IPS DF 6.9 (cell line): ENCODE results near the gene KIAA0232.

Experiments
- DNase-seq: peaks from one replicate; pipeline ENCODE4 v3.0.0-alpha.2; 2013; ENCODE audit warnings: low read depth, low spot score
- H3K27ac ChIP-seq: one replicate; pipeline ENCODE4 v1.5.1; 2013; ENCODE audit warnings: low read length, control low read depth
- H3K27me3 ChIP-seq: 2 replicates; pipeline ENCODE4 v1.6.1; 2013; ENCODE audit warnings: mild to moderate bottlenecking, low read length; ENCODE audit not compliant: control insufficient read depth, insufficient read depth
- H3K36me3 ChIP-seq: 2 replicates; pipeline ENCODE4 v1.6.1; 2013; ENCODE audit warnings: low read length; ENCODE audit not compliant: control insufficient read depth, insufficient read depth
- H3K4me1 ChIP-seq: 2 replicates; pipeline ENCODE4 v1.6.1; 2013; ENCODE audit warnings: low read length; ENCODE audit not compliant: control insufficient read depth, insufficient read depth
- H3K4me3 ChIP-seq: 2 replicates; pipeline ENCODE4 v1.5.1; 2013; ENCODE audit warnings: mild to moderate bottlenecking, low read length
- H3K9me3 ChIP-seq: 2 replicates; pipeline ENCODE4 v1.6.1; 2013; ENCODE audit warnings: low read length, inconsistent platforms; ENCODE audit not compliant: control insufficient read depth, insufficient read depth
- WGBS: extraction: QIAGEN DNeasy Blood & Tissue Kit; methylation state at CpG from one replicate; pipeline ENCODE4 v1.1.7; 2013; ENCODE audit warnings: mixed read lengths, missing lambda C conversion rate; ENCODE audit not compliant: insufficient read length, insufficient coverage; 5-methylcytosine and 5-hydroxymethylcytosine counted together

Gene KIAA0232

DNA sequence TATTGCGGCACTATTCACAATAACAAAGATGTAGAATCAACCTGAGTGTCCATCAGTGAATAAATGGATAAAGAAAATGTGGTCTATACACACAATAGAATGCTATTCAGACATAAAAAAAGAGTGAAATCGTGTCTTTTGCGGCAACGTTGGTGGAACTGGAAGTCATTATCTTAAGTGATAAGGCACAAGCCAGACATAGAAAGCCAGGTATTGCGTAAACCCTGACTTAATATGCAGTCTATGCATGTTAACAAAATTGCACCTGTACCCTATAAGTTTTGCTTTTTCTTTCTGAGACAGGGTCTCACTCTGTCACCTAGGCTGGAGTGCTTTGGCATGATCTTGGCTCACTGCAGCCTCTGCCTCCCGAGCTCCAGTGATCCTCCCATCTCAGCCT, 28.6 kb downstream of the KIAA0232 start:
- Histone ChIP-seq H3K27ac (no peak overlapping the region), H3K9me3 (no peaks in the 10 kb centered on the region)

GRCh38 chr4:6812766-6813165, 30.2 kb downstream of the KIAA0232 start:
- H3K4me3 ChIP-seq, result no peak overlapping the region
- no peaks in the 10 kb centered on the region for H3K27me3 ChIP-seq
- no peak for DNase-seq
- no peak overlapping the region for H3K27ac ChIP-seq
- H3K36me3 ChIP-seq, result no peaks in the 10 kb centered on the region
- H3K4me1 ChIP-seq, result no peaks in the 10 kb centered on the region
- no peaks in the 10 kb centered on the region for H3K9me3 ChIP-seq

More for the DNA sequence above, 28.6 kb downstream of the KIAA0232 start:
- no peak for DNase-seq
- Histone ChIP-seq H3K4me3 (no peak overlapping the region), H3K36me3 (no peaks in the 10 kb centered on the region), H3K4me1 (no peaks in the 10 kb centered on the region), H3K27me3 (no peaks in the 10 kb centered on the region)
- WGBS, result no CpG with 5 or more reads among the region's 6 CpGs

GRCh38 chr4:6813725-6814124, 31.2 kb downstream of the KIAA0232 start:
- H3K4me3 ChIP-seq, result no peak overlapping the region
- no peak overlapping the region for H3K27ac ChIP-seq
- H3K36me3 ChIP-seq, result no peaks in the 10 kb centered on the region
- no peaks in the 10 kb centered on the region for H3K4me1 ChIP-seq
- H3K9me3 ChIP-seq, result no peaks in the 10 kb centered on the region
- no peak for DNase-seq
- WGBS, result no CpG with 5 or more reads among the region's 3 CpGs
- H3K27me3 ChIP-seq, result no peaks in the 10 kb centered on the region

DNA sequence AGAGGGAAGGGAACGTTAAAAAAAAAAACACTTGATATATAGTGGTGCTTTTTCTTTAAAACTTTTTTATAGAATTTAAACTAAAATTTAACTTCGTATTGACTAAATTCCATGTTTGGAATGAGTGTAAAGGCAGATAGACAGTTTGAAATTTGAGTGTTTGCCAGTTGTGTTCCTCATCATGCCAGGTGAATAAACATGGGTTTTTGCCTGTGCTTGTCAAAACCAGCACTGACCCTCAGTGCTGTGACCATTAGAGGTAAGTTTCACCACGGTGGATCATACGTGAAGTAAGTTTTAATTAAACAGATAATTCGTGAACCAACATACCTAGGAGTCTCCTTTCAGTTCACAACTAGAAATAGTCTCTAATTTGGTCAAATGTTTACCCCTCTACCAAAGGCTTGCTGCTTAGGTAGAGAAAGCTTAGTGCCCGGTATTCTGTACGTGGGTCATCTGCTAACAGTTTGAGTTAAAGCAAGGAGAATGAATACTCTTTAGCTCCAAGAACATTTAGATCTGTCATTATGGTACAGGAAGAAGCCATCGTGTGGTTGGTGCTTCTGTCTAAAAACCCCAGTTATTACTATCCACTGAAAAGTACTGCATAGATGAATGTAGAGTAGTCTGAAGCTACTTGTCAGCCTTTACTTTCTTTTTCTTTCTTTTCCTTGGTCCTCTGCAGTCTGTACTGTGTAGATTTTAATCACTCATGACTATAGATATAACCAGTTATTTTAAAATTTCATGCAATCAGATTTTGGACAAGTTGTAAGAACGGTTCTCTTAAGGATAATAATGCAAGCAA, 32.7 kb downstream of the KIAA0232 start:
- H3K4me1 ChIP-seq, result no peaks in the 10 kb centered on the region
- DNase-seq, result no peak
- no peaks in the 10 kb centered on the region for H3K9me3 ChIP-seq
- H3K4me3 ChIP-seq, result no peak overlapping the region
- H3K27me3 ChIP-seq, result no peaks in the 10 kb centered on the region
- no CpG with 5 or more reads among the region's 9 CpGs for WGBS
- H3K27ac ChIP-seq, result no peak overlapping the region
- H3K36me3 ChIP-seq, result no peaks in the 10 kb centered on the region

- Histone ChIP-seq H3K27me3 (no peaks in the 10 kb centered on the region), H3K4me1 (no peaks in the 10 kb centered on the region), H3K4me3 (no peak overlapping the region), H3K27ac (no peak overlapping the region), H3K9me3 (no peaks in the 10 kb centered on the region), H3K36me3 (no peaks in the 10 kb centered on the region)
- no peak for DNase-seq
- WGBS, result no CpG with 5 or more reads among the region's 1 CpG
These were observed 36.8 kb downstream of the KIAA0232 start for GRCh38 chr4:6819295-6819694.

- WGBS, result no CpG with 5 or more reads among the region's 1 CpG
- H3K4me1 ChIP-seq, result no peaks in the 10 kb centered on the region
- no peak overlapping the region for H3K27ac ChIP-seq
- no peaks in the 10 kb centered on the region for H3K27me3 ChIP-seq
- no peak for DNase-seq
- H3K36me3 ChIP-seq, result no peaks in the 10 kb centered on the region
- H3K9me3 ChIP-seq, result no peaks in the 10 kb centered on the region
- H3K4me3 ChIP-seq, result no peak overlapping the region
These were observed 38.2 kb downstream of the KIAA0232 start for GRCh38 chr4:6820695-6821094.

GRCh38 chr4:6824071-6824470, 41.5 kb downstream of the KIAA0232 start:
- no peak overlapping the region for H3K4me3 ChIP-seq
- no peaks in the 10 kb centered on the region for H3K27me3 ChIP-seq
- WGBS, result no CpG with 5 or more reads among the region's 2 CpGs
- no peaks in the 10 kb centered on the region for H3K4me1 ChIP-seq
- H3K9me3 ChIP-seq, result no peaks in the 10 kb centered on the region
- no peak overlapping the region for H3K27ac ChIP-seq
- no peak for DNase-seq
- H3K36me3 ChIP-seq, result peaks cover 3% of the 10 kb centered on the region; the same call in 1 of the 2 replicates

DNA sequence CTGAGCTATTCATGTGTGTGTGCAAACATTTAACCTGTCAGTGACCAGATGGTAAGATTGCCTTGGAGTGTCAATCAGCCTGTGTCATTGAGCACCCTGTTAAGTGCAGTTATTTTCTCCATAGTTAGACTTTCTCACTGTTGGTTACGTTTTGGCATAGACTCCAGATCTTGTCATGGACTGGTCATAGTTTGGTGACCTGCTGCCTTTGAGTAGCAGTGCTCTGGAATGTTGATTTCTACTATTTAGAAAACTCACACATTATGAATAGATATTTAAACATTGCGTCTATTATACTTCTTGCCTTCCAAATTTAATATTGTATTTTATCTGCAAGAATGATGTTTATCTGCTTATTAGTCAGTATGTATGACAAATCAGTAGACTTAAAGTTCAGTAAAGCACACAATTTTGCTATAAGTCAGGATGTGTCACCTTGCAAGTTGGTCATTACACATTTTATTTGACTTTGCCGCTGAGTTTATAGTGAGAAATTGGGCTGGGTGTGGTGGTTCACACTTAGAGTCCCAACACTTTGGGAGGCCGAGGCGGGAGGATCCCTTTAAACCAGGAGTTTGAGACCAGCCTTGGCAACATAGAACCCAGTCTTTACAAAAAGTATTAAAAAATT, 42.4 kb downstream of the KIAA0232 start:
- Histone ChIP-seq H3K4me1 (no peaks in the 10 kb centered on the region), H3K27me3 (no peaks in the 10 kb centered on the region), H3K4me3 (no peak overlapping the region), H3K9me3 (no peaks in the 10 kb centered on the region), H3K36me3 (peaks cover 3% of the 10 kb centered on the region; the same call in 1 of the 2 replicates), H3K27ac (no peak overlapping the region)
- no peak for DNase-seq
- WGBS, result no CpG with 5 or more reads among the region's 5 CpGs

DNA sequence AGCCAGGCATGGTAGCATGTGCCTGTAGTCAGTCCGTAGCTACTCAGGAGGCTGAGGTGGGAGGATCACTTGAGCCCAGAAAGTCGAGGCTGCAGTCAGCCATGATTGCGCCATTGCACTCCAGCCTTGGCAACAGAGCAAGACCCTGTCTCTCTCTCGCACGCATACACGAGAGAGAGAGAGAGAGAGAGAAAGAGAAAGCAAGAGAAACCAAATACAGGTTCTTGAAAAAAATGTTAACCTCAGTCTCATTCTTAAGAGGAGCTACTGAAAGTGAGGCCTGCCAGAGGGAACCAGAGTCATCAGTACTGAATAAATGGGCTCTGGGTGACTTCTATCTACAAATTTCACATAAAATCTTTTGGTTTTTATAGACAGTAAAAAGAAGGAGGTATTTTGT, 42.9 kb downstream of the KIAA0232 start:
- Histone ChIP-seq H3K36me3 (peaks cover 3% of the 10 kb centered on the region; the same call in 1 of the 2 replicates), H3K27ac (no peak overlapping the region), H3K9me3 (no peaks in the 10 kb centered on the region), H3K4me1 (no peaks in the 10 kb centered on the region), H3K4me3 (no peak overlapping the region), H3K27me3 (no peaks in the 10 kb centered on the region)
- no peak for DNase-seq
- no CpG with 5 or more reads among the region's 6 CpGs for WGBS

DNA sequence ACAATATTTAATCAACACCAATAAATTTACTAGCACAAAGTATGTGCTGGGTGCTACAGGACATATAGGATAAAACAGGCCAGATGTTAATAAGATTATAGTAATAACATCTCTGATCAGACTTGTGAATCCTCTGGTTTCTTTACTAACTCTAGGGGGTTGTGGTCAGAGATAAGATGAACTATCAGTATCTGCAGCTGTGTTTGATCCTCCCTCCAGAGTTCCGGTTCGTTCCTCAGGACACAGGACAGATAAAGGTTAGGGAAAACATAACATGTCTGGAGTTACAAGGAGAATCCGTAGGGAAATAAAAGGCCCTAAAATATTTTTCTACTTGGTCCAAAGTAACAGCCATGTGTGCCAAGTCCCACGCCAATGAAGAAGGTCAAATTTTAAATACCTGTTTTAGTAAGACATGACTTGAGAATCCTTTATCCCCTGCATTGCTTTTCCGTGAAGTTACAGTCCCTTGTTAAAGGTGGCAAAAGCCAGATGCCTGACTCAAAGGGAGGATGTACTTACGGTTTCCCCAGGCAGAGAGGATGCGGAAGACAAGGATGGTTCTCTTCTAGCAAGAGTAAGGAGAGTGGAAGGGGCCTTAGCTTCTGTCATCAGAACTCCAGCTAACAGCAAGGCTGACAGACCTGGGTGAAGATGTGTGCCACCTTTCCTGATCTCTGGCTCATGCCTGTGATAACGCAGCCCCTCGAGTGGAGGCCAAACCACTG, 44.4 kb downstream of the KIAA0232 start:
- Histone ChIP-seq H3K27me3 (no peaks in the 10 kb centered on the region), H3K9me3 (no peaks in the 10 kb centered on the region), H3K36me3 (peaks cover 3% of the 10 kb centered on the region; the same call in 1 of the 2 replicates), H3K27ac (no peak overlapping the region), H3K4me3 (no peak overlapping the region), H3K4me1 (no peaks in the 10 kb centered on the region)
- WGBS, result no CpG with 5 or more reads among the region's 9 CpGs
- no peak for DNase-seq
